HG03175 (cell line): ENCODE data around the gene PRSS38.
"Not testable (repeated sequence)": the region's sequence is repeated elsewhere in the genome, so short reads cannot be mapped to it uniquely, and the experiment has no call there.

Source experiments
- ATAC-seq: cut with Tn5 transposase; IDR thresholded peaks from one replicate; pipeline ENCODE4 v1.9.1; 2021; ENCODE audit warnings: mild to moderate bottlenecking, moderate library complexity; ENCODE audit not compliant: unreplicated experiment

PRSS38 gene

DNA sequence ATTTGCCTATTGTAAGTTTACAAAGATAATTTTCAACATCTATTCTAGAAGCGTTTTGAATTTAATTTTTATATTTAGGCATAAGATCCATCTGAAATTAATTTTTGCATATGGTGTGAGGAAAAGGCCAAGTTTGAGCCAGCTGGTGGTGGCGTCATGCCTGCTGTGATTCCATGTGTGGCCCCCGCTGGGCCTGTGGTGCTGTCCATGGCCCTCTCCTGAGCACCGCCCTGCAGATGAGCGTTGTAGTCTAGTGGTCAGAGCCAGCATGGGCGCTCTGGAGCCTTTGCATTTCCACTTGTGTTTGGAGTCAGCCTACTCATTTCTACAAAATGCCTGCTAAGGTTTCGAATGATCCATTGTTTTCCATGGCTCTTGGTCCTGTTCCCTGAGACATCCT, 22.7 kb downstream of the PRSS38 start:
- no peak for ATAC-seq

DNA sequence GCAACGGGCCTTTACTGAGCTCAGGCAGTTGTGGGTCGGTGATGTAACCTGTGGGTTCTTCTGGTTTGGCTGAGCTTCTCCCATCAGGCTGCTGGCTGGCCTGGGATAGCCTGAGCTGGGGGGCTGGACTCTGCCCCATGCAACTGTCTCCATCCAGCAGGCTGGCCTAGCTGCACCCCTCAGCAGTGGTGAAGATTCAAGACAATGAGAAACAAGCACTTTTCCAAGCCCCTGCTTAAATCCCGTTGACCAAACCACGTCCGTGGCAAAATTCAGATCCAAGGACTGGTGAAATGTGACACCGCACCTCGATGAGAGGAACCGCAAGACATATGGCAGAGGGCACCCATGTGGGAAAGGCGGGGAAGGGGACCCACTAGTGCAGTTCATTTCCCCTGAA, 25.6 kb downstream of the PRSS38 start:
- ATAC-seq = no peak

DNA sequence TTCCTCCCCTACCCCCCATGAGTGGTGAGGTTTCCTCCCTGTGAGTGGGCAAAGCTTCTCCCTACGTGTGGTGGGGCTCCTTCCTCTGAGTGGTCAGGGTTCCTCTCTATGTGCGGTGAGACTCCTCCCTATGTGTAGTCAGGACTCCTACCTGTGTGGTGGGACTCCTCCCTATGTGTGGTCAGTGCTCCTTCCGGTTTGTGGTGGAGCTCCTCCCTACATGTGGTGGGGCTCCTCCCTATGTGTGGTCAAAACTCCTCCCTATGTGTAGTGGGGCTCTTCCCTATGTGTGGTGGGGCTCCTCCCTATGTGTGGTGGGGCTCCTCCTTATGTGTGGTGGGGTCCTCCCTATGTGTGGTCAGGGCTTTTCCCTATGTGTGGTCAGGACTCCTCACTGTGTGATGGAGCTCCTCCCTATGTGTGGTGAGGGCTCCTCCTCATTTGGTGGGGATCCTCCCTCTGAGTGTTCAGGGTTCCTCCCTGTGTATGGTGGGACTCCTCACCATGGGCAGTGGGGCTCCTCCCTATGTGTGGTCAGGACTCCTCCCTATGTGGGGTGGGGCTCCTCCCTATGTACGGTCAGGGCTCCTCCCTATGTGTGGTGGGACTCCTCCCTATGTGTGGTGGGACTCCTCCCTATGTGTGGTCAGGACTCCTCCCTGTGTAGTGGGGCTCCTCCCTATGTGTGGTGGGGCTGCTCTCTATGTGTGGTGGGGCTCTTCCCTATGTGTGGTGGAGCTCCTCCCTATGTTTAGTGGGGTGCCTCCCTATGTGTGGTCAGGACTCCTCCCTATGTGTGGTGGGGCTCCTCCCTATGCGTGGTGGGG, 29.1 kb downstream of the PRSS38 start:
- ATAC-seq = no peak

DNA sequence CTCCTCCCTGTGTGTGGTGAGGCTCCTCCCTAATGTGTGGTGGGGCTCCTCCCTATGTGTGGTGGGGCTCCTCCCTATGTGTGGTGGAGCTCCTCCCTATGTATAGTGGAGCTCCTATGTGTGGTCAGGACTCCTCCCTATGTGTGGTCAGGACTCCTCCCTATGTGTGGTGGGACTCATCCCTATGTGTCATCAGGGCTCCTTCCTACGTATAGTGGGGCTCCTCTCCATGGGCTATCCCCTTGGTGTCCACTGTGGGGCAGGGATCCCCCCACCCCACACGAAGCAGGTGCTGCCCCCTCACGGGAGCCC, 29.6 kb downstream of the PRSS38 start:
- ATAC-seq = no peak

DNA sequence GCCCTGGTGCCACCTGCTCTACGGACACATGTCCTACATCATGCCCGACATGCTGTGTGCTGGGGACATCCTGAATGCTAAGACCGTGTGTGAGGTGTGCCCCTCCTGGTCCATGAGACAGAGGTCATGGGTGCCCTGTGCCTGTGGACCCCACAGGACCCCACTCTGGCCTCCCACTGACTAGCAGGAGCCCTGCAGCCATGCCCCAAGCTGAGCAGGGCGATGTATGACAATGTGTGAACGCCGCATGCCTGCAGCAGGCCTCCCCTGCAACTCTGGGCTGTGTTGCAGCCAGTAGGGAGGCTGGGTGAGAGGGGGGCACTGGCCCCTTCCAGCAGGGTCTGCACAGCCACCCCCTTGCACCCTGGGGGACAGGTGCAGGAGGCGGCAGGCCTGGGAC, 30.0 kb downstream of the PRSS38 start:
- no peak for ATAC-seq

DNA sequence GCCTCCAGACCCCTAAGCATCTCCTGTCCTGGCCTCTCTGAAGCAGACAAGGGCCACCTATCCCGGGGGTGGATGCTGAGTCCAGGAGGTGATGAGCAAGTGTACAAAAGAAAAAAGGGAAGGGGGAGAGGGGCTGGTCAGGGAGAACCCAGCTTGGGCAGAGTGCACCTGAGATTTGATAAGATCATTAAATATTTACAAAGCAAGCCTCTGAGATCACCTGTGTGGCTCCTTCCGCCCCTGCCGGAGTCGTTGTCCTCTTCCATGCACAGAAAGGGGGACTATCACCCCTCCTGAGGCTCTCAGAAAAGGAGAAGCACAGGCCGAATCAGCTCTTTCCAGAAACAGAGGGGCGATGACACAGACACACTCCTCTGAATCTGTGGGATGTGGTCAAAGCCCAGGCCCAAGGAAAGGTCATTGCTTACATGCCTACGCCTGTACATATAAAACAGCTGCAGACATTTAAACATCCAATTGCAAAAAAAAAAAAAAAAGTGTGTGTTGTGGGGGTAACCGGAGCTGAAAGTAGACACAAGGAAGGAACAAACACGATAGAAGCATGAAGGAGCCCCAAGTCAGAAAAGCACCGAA, 30.9 kb downstream of the PRSS38 start:
- no peak for ATAC-seq

DNA sequence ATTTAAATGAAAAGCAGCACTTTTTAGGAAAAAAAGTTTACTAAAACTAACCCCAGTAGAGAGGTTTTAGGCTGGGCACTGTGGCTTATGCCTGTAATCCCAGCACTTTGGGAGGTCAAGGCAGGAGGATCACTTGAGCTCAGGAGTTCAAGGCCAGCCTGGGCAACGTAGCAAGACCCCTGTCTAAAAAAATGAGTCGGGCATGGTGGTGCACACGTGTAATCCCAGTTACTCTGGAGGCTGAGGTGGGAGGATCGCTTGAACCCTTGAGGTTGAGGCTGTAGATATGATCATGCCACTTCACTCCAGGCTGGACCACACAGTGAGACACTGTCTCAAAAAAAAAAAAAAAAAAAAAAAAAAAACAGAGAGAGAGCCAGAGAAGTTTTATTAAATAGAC, 31.6 kb downstream of the PRSS38 start:
- ATAC-seq = not testable (repeated sequence)

DNA sequence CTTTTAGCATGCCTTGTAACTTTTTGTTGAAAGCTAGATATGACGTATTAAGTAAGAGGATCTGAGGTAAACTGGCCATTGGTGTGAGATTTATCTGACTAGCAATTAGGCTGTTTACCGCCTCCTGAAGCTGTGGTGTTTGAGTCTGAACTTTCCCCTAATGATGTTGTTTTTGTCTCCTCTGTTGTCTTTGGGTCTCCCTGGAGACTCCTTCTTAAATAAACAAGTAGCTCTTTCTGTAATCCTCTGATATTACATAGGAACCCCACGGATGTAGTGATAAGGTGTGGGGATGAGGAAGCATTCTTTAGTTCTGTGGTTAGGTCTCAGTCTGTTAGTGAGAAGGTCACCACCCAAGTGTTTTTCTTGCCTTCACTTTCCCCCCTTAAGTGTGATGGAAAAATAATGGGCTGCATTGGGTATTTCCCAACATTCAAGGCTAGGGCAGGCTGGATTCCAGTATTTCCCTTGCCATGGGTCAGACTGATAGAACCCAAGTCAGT, 33.0 kb downstream of the PRSS38 start:
- no peak for ATAC-seq

DNA sequence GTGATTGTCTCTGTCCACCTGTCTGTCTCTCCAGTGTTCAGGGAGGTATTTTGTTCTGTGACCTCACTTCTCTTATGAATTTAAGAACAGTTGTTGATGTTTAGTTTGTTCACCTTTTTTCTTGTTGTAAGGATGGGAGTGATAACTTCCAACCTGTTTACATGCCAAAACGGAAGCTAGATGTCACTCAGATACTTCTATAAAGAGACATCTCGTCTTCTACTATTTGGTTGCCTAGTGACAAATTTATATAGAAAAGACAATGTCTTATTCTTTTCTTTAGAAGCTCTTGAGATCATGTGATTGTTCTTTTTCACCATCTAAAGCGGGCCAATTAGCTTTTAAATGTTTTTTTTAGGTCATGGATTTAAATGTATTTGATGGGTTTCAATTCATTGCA, 33.8 kb downstream of the PRSS38 start:
- no peak for ATAC-seq

DNA sequence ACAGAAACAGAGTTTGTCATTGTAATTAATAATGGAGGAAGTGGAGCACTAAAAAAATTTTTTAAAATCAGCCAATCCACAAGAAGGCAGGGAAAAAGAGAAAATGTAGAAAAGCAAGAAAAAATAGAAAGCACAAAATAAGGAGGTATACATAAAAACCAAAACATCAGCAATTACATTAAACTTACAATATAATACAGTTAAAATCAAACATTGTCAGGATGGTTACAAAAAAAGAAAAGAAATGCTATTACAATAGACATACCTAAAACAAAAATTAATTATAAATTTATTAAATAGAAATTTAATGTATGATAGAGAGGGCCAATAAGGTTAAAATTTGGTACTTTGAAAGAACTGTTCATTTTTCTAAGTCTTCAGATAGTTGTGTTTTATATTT, 38.7 kb downstream of the PRSS38 start:
- ATAC-seq = no peak

DNA sequence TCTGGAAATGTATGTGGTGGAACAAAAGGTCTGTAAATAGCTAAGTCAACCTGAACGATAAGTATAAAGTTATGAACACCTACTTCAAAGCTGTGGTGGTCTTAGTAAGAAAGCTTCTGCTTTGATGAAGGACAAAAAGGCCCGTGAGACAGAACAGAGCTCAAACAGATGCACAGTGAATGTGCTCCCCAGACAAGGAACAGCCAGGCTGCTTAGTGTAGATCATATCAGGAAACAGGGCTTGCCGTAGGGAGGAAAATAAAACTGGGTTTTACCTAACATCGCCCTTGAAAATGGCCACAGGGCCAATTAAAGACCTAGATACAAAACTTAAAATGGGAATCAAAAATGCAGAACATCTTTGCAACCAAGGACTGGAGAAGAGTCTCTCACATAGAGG, 40.2 kb downstream of the PRSS38 start:
- no peak for ATAC-seq

DNA sequence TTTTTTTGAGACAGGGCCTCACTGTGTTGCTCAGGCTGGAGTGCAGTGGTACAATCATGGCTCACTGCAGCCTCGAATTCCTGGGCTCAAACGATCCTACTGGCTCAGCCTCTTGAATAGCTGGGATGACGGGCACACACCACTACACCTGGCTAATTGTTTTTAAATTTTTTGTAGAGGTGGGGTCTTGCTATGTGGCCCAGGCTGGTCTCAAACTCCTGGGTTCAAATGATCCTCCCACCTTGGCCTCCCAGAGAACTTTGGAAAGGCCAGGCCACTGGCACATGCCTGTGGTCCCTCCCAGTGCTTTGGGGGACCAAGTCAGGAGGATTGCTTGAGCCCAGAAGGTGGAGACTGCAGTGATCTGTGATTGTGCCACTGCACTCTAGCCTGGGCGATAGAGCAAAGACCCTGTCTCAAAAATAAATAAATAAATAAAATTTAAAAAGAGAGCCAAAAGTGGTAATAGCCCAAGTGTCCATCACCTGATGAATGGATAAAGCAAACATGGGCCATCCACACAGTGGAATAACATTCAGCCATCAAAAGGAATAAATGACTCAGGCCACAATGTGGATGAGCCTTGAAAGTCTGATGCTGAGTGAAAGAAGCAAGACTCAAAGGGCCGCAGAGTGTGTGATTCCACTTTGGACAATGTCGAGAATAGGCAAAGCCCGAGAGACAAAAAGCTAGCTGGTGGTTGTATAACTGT, 40.8 kb downstream of the PRSS38 start:
- no peak for ATAC-seq

DNA sequence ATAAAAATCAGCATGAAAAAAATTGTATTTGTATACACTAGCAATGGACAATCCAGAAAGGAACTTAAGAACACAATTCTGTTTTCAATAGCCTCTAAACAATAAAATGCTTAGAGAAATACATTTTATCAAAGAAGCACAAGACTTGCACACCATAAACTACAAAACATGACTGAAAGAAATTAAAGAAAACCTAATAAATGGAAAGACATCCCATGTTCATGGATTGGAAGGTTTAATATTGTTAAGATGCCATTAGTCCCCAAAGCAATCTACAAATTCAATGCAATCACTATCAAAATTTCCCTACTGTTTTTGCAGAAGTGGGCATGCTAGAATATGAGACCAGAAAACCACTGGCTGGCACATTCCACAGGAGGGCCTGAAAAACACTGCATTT, 49.4 kb downstream of the PRSS38 start:
- no peak for ATAC-seq

DNA sequence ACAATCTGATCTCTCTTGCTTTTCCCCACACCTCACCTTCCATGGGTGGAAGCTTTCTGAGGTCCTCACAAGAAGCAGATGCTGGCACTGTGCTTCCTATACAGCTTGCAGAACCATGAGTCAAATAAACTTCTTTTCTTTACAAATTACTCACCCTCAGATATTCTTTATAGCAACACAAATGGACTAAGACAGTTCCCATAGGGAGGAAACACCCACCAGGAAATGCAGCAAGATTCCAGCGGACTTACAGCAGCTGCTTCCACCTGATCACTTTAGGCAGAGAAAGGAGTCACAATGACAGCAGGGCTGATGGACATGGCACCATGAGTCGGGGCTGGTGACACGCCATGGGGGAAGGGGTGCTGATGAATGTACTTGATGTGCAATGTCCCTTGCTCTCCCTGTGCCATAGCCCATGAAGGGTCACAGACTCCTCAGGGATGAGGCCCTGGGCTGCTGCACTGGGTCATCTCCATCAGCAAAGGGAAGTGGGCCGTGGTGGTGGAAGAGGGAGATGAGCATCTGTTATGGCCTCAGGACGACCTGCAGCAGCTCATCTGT, 53.9 kb downstream of the PRSS38 start:
- no peak for ATAC-seq

DNA sequence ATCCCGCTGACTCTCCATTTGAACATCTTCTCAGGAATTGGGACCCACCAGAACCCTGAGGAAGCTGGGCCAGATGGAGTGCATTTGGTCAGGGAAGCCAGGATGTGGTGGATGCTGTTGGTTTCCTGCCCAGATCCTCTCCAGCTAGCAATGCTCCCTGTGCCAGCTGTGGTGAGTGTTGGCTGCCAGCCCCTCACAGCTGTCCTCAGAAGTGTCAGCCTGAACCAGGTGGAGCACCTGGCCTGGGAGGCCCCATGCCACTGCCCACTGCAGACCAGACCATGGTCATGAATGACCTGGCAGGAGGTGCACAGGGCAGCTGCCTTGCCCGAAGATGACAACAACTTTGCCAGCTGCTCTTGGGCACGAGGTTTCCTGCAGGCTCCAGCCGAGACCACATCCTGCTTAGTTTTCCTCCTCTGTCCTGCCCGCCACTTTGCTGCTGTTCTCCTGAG, 54.4 kb downstream of the PRSS38 start:
- no peak for ATAC-seq

DNA sequence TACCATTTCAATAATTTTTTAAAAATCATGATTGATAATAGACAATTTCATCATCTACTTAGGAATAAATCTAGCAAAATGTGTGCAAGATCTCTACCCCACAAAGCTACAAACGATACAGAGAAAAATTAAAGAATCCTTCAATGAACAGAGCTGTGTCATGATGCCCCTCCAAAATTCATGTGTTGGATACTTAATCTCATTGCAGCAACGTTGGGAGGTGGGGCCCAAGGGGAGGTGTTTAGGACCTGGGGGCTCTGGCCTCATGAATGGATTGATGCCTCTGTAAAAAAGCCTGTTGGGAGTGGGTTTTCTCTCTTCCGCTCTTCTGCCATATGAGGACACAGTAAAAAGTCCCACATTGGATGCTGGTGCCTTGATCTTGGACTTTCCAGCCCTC, 54.9 kb downstream of the PRSS38 start:
- no peak for ATAC-seq

DNA sequence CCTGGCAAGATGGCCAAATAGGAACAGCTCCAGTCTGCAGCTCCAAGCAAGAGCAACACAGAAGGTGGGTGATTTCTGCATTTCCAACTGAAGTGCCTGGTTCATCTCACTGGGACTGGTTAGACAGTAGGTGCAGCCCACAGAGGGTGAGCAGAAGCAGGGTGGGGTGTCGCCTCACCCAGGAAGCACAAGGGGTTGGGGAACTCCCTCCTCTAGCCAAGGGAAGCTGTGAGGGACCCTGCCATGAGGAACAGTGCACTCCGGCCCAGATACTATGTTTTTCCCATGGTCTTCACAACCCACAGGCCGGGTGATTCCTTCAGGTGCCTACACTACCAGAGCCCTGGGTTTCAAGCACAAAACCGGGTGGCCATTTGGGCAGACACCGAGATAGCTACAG, 56.4 kb downstream of the PRSS38 start:
- ATAC-seq = not testable (repeated sequence)

DNA sequence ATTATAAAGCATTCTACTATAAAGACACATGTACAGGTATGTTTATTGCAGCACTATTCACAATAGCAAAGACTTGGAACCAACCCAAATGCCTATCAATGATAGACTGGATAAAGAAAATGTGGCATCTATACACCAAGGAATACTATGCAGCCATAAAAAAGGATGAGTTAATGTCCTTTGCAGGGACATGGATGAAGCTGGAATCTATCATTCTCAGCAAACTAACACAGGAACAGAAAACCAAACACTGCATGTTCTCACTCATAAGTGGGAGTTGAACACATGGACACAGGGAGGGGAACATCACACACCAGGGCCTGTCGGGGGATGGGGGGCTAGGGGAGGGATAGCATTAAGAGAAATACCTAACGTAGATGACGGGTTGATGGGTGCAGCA, 62.3 kb downstream of the PRSS38 start:
- ATAC-seq = not testable (repeated sequence)

DNA sequence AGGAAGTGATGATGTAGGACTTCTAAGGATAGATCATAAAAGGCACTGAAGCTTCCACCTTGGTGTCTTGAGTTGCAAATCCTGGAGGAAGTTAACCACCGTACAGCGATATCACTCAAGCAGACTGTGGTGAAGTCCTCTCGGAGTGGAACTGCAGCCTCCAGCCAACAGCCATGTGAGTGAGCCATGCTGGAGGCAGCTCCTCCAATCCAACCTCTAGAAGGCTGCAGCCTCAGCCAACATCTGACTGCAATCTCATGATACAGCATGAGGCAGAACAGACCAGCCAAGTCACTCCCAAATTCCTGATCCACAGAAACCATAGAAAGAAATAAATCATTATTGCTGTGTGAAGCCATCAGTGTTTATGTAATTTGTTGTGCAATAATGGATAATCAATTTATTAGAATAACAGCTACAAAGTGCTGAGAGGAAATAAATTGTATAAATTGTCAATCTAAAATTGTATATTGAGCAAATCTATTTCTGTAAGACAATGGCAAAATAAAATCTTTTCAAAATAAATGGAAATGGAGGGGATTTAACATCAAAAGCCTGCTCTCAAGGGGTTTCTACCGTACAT, 65.0 kb downstream of the PRSS38 start:
- no peak for ATAC-seq

DNA sequence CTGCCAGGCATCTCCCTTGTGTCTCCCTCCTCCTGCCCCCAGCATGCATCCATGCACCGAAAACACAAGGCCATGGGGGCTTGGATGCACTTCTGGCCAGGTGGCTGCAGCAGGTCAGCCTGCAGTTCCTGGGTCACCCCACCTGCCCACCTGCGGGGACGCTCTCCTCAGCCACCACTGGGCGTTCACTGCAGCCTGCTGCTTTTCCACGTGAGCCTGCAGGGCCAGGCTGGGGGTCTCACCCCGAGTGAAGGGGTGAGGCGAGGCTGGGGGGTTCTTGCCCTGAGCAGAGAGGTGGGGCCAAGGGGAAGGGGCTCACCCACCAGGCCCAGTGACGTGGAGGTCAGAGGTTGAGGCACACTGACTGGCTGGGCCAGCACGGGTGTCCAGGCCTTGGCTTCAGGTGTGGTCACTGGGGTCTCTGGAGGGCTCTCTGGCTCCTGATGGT, 67.6 kb downstream of the PRSS38 start:
- no peak for ATAC-seq

DNA sequence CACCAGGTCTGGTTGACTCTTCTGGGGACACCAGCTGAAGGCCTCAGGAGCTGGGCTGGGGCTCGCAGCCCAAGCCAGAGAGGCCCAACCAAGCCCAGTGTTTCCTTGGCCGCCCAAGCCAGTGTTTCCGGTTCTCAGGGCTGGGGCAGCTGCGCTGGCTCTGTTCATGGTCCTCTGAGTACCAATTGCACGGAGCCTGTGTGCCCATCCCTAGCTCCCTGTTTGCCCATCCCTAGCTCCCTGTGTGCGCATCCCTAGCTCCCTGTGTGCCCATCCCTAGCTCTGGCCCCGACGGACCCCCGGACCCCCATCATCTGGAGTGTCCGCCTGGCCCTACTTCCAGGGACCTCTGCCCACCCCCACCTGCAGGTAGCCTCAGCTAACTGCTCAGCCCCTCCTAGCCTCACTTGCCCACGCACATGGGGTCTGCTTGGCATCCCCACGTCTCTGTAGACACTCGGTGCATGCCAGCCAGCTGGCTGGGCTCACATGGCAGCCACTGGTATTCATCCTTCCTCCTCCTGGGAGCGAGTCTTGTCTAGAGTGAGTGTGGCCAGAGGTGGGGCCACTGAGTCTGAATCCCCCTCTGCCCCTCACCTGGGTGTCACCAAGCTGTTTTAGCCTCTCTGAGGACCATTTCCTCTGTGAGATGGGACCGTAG, 68.3 kb downstream of the PRSS38 start:
- ATAC-seq = no peak
